K562 (cell line): ENCODE results near the gene ADGRF5.

Experiments used
- EGR1 ChIP-seq: fragments of 450-650 bp; conservative IDR thresholded peaks from 2 replicates; pipeline ENCODE4 v1.6.1; 2017; ENCODE audit warnings: mild to moderate bottlenecking
- ZNF263 ChIP-seq: sonication (generic); formaldehyde crosslinking; IDR thresholded peaks from 2 replicates; pipeline ENCODE4 v1.8.0; 2022; ENCODE audit warnings: mild to moderate bottlenecking, missing genetic modification reagents, borderline replicate concordance
- TF ChIP-seq, protein P1 (sequence below), 2 experiments: fragments of 450-650 bp; formaldehyde crosslinking in 1 of 2; IDR thresholded peaks; 2 replicates each; pipeline versions ENCODE4 v1.4.0 to v1.6.1; 2014 to 2020; ENCODE audit warnings: mild to moderate bottlenecking in 2 of 2, borderline replicate concordance in 1 of 2, low read depth in 1 of 2
- TF ChIP-seq, protein P2 (sequence below): sonication (generic); formaldehyde crosslinking; IDR thresholded peaks from 2 replicates; pipeline ENCODE4 v1.8.0; 2022; ENCODE audit warnings: mild to moderate bottlenecking, missing genetic modification reagents

DNA sequence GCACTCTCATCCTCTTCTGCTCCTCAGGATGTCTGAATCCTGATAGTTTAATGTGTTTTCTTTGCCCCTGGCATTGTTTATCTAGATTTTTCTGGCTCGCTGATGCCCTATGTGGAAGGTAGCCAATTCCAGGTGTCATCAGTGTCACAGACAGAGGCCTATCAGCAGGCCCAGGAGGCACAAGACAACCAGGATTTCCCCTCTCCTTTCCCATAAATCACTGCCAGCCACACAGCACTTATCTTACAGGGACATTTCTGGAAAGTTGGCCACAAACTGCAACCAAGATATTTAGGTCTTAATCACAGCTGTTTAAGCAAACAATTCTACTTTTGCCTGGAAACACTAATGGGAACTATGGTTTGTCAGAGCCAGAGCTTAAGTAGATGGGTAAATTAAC is 28.1 kb downstream of the ADGRF5 start:
- no peak for TF ChIP-seq ZNF263
- no peak for TF ChIP-seq EGR1
- TF ChIP-seq, protein P1, sequence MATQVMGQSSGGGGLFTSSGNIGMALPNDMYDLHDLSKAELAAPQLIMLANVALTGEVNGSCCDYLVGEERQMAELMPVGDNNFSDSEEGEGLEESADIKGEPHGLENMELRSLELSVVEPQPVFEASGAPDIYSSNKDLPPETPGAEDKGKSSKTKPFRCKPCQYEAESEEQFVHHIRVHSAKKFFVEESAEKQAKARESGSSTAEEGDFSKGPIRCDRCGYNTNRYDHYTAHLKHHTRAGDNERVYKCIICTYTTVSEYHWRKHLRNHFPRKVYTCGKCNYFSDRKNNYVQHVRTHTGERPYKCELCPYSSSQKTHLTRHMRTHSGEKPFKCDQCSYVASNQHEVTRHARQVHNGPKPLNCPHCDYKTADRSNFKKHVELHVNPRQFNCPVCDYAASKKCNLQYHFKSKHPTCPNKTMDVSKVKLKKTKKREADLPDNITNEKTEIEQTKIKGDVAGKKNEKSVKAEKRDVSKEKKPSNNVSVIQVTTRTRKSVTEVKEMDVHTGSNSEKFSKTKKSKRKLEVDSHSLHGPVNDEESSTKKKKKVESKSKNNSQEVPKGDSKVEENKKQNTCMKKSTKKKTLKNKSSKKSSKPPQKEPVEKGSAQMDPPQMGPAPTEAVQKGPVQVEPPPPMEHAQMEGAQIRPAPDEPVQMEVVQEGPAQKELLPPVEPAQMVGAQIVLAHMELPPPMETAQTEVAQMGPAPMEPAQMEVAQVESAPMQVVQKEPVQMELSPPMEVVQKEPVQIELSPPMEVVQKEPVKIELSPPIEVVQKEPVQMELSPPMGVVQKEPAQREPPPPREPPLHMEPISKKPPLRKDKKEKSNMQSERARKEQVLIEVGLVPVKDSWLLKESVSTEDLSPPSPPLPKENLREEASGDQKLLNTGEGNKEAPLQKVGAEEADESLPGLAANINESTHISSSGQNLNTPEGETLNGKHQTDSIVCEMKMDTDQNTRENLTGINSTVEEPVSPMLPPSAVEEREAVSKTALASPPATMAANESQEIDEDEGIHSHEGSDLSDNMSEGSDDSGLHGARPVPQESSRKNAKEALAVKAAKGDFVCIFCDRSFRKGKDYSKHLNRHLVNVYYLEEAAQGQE (IDR thresholded peaks at IDR 0.05; ENCODE audit: borderline replicate concordance): no peak
- TF ChIP-seq, protein P1 (CRISPR knock-in tag; IDR thresholded peaks at IDR 0.05; ENCODE audit: low read depth): no peak
- TF ChIP-seq, protein P2, sequence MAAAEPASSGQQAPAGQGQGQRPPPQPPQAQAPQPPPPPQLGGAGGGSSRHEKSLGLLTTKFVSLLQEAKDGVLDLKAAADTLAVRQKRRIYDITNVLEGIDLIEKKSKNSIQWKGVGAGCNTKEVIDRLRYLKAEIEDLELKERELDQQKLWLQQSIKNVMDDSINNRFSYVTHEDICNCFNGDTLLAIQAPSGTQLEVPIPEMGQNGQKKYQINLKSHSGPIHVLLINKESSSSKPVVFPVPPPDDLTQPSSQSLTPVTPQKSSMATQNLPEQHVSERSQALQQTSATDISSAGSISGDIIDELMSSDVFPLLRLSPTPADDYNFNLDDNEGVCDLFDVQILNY (CRISPR knock-in tag): no peak
